Effector memory CD8-positive, alpha-beta T cell (primary cell): ENCODE measurements around the gene FAM170B.

Experiments used
- ATAC-seq: fragments of 150-1000 bp; cut with Tn5 transposase; replicated peaks from 2 replicates; pipeline ENCODE4 v1.10.0; 2021; ENCODE audit warnings: mild to moderate bottlenecking, moderate library complexity
- DNase-seq, 3 experiments: peaks; one replicate each; pipeline ENCODE4 v3.0.0; 2021
- H3K27ac Mint-ChIP-seq, 2 donors: one replicate each; pipeline ENCODE4 v1.8.0; 2022; ENCODE audit warnings: mild to moderate bottlenecking in 2 of 2, mixed read lengths in 2 of 2, moderate library complexity in 2 of 2
- H3K27me3 Mint-ChIP-seq, 2 donors: one replicate each; pipeline ENCODE4 v1.8.0; 2022; ENCODE audit warnings: mixed read lengths in 2 of 2
- H3K36me3 Mint-ChIP-seq: one replicate; pipeline ENCODE4 v1.8.0; 2022; ENCODE audit warnings: mild to moderate bottlenecking, moderate library complexity, mixed read lengths; ENCODE audit not compliant: insufficient read depth
- H3K4me1 Mint-ChIP-seq, 2 donors: one replicate each; pipeline ENCODE4 v1.8.0; 2022; ENCODE audit warnings: low read depth in 2 of 2, mixed read lengths in 2 of 2
- H3K4me3 Mint-ChIP-seq, 2 donors: one replicate each; pipeline ENCODE4 v1.8.0; 2022; ENCODE audit warnings: mild to moderate bottlenecking in 2 of 2, mixed read lengths in 2 of 2, moderate library complexity in 2 of 2
- H3K9me3 Mint-ChIP-seq, 2 donors: one replicate each; pipeline ENCODE4 v1.8.0; 2022; ENCODE audit warnings: mixed read lengths in 2 of 2

Gene FAM170B

GRCh38 chr10:49165821-49166483 lies 32.1 kb upstream of the FAM170B start:
- peaks cover 7% of the 10 kb centered on the region for H3K36me3 Mint-ChIP-seq

GRCh38 chr10:49165259-49165658 lies 31.4 kb upstream of the FAM170B start:
- Mint-ChIP-seq H3K27me3 (no peaks in the 10 kb centered on the region), H3K27ac (peak overlapping the region; percentile 13 to 52), H3K4me3 (no peak overlapping the region), H3K36me3 (peaks cover 8% of the 10 kb centered on the region), H3K4me1 (peaks cover 19 to 28% of the 10 kb centered on the region in 2 donors), H3K9me3 (no peaks in the 10 kb centered on the region)
- ATAC-seq (no peak), DNase-seq (no peak)

More at GRCh38 chr10:49165821-49166483, 32.1 kb upstream of the FAM170B start:
- DNase-seq (no peak), ATAC-seq (no peak)
- Mint-ChIP-seq H3K4me1 (peaks cover 22 to 31% of the 10 kb centered on the region in 2 donors), H3K27ac (peak overlapping the region; percentile 36 to 85), H3K9me3 (no peaks in the 10 kb centered on the region), H3K27me3 (no peaks in the 10 kb centered on the region), H3K4me3 (no peak overlapping the region)

DNA sequence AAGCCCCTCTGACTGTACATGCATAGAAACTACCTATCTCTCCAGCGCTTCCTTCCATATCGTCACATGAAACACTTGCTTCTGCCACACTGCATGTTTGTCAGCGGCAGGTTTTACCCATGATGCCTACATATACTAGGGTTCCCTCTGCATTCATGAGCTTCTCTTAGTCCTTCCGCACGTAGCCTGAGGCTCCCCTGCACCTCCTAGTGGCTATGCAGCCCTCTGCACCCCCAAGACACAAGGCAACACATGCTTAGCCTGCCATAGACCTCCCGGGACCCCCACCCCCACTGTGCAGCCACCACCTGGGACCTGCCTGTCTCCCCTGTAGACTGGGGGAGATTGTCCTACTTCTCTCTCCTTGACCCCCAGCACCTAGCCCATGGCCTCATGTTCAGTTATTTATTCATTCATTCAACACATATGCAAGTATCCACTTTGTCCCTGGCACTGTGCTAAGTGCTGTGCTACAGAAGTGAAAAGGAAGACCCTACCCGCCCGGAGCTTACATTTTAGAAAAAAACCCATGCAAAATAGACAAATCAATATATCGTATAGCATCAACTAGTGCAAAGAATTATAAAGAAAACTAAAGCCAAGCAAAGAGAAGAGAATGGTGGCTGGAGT lies 30.9 kb upstream of the FAM170B start:
- peak; percentile 12 to 25 (median 23) for DNase-seq
- no peaks in the 10 kb centered on the region for H3K9me3 Mint-ChIP-seq
- H3K27ac Mint-ChIP-seq, result peak overlapping the region; percentile 13 to 52
- ATAC-seq, result peak; percentile 74
- no peak overlapping the region for H3K4me3 Mint-ChIP-seq
- no peaks in the 10 kb centered on the region for H3K27me3 Mint-ChIP-seq
- H3K4me1 Mint-ChIP-seq, result peaks cover 18 to 28% of the 10 kb centered on the region in 2 donors
- peaks cover 8% of the 10 kb centered on the region for H3K36me3 Mint-ChIP-seq

DNA sequence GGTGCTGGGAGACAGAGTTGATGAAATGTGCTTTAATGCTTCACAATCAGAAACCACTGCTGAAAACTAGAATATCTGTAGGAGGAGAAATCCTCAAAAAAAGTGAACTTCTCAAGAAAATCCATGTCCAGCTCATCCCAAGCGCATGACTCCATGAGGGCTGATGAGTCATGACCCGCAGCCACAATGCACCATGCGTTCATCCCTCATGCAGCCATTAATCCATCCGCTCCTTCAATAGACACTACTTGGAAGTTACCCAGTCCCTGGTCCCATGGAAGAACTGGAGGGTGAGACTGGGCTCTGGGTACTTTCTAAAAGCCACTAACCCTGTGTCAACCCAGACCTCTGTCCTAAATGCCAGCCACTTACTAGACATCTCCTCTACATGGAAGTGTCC lies 29.9 kb upstream of the FAM170B start:
- H3K4me1 Mint-ChIP-seq, result peaks cover 15 to 28% of the 10 kb centered on the region in 2 donors
- no peaks in the 10 kb centered on the region for H3K9me3 Mint-ChIP-seq
- DNase-seq, result no peak

DNA sequence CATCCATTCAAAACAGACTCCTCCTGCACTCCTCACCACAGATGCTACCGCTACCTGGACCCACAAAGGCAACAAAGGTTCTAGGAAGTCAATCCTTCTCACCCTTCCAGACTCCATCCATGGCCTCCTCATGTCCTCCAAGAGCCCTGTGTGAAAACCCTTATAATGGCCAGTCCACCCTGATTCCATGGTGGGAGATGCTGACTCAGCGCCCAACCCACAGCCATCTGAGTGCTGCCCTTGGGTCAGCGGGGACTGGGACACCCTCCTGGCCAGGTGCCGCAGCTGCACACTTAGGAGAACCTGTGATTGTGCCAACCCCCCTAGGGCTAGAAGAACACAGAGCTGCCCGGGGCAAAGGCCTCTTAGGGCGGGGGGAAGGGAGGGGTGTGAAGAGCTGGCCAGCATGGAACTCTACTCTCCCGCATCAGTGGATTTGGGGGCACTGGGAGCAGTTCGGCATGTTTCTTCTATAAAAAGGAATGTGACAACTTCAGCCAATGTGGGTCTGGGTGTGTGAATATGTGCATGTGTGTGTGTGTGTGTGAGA lies 29.0 kb upstream of the FAM170B start:
- H3K36me3 Mint-ChIP-seq, result peaks cover 12% of the 10 kb centered on the region
- H3K9me3 Mint-ChIP-seq, result no peaks in the 10 kb centered on the region
- no peak overlapping the region for H3K27ac Mint-ChIP-seq
- H3K4me1 Mint-ChIP-seq, result peaks cover 15 to 23% of the 10 kb centered on the region in 2 donors
- DNase-seq (no peak), ATAC-seq (no peak)
- H3K27me3 Mint-ChIP-seq, result no peaks in the 10 kb centered on the region
- H3K4me3 Mint-ChIP-seq, result no peak overlapping the region

More for the DNA sequence above, 29.9 kb upstream of the FAM170B start:
- peak overlapping the region in 1 of 2 donors; percentile 52 for H3K27ac Mint-ChIP-seq
- no peak for ATAC-seq
- peaks cover 12% of the 10 kb centered on the region for H3K36me3 Mint-ChIP-seq
- no peak overlapping the region for H3K4me3 Mint-ChIP-seq
- no peaks in the 10 kb centered on the region for H3K27me3 Mint-ChIP-seq

GRCh38 chr10:49162063-49162462 lies 28.2 kb upstream of the FAM170B start:
- peaks cover 21 to 27% of the 10 kb centered on the region in 2 donors for H3K4me1 Mint-ChIP-seq
- H3K36me3 Mint-ChIP-seq, result peaks cover 12% of the 10 kb centered on the region
- no peaks in the 10 kb centered on the region for H3K9me3 Mint-ChIP-seq
- no peak overlapping the region for H3K4me3 Mint-ChIP-seq
- H3K27me3 Mint-ChIP-seq, result no peaks in the 10 kb centered on the region
- no peak overlapping the region for H3K27ac Mint-ChIP-seq
- DNase-seq (no peak), ATAC-seq (no peak)

DNA sequence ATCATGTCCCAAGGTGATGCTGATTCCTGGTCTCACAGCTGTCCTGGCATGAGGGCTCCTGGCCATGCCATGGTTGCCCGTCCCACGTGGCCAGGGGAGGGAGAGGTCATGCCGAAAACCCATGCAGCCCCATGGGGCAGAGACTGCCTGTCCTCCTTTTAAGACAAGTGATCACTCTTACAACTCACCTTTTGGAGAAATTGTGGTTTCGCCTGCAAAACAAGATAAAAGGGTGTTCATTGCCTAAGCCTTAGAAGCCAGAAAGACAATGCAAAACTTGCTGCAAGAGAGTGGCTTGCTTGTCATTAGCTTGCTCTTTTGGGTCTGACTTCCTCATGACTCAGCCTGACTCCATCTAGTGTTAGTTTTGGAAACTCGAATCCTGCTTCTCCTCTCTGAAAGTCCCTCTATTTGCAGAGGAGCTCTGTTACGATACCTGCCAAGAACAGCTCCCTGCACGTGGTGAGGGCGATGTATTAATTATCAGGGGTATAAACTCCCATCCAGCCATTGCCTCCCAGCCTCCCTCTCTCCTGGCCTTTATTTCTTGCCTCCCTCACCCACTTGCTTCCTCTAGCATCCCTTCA lies 27.7 kb upstream of the FAM170B start:
- H3K4me3 Mint-ChIP-seq, result no peak overlapping the region
- ATAC-seq (no peak), DNase-seq (no peak)
- H3K27me3 Mint-ChIP-seq, result no peaks in the 10 kb centered on the region
- H3K27ac Mint-ChIP-seq, result no peak overlapping the region
- H3K9me3 Mint-ChIP-seq, result no peaks in the 10 kb centered on the region
- peaks cover 12% of the 10 kb centered on the region for H3K36me3 Mint-ChIP-seq
- H3K4me1 Mint-ChIP-seq, result peaks cover 25 to 30% of the 10 kb centered on the region in 2 donors

GRCh38 chr10:49160814-49161213 lies 27.0 kb upstream of the FAM170B start:
- Mint-ChIP-seq H3K4me1 (peaks cover 26 to 28% of the 10 kb centered on the region in 2 donors), H3K36me3 (peaks cover 12% of the 10 kb centered on the region), H3K4me3 (no peak overlapping the region), H3K27ac (no peak overlapping the region), H3K27me3 (no peaks in the 10 kb centered on the region), H3K9me3 (no peaks in the 10 kb centered on the region)
- no peak for ATAC-seq
- no peak for DNase-seq

- no peak overlapping the region for H3K27ac Mint-ChIP-seq
- peaks cover 12% of the 10 kb centered on the region for H3K36me3 Mint-ChIP-seq
- H3K4me3 Mint-ChIP-seq, result no peak overlapping the region
- DNase-seq (no peak), ATAC-seq (no peak)
- peaks cover 26% of the 10 kb centered on the region in 2 donors for H3K4me1 Mint-ChIP-seq
- H3K9me3 Mint-ChIP-seq, result no peaks in the 10 kb centered on the region
- no peaks in the 10 kb centered on the region for H3K27me3 Mint-ChIP-seq
These were observed 26.3 kb upstream of the FAM170B start for GRCh38 chr10:49160110-49160509.

DNA sequence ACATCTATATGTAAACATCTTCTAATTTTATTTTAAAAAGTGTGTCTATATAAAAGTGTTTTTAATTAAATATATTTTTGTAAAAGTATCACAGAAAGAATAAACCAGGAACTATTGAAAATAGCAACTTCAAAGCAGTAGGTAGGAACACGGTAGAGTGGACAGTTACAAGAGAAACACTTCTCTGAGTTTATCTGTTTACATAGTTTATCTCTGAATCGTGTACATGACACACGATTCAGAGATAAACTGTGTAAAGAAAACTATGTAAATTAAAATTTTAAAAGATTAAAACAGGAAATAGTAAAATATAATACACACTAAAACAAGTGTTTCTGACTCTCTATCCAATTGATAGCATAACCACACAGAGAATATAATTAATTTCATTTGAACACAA lies 25.1 kb upstream of the FAM170B start:
- no peaks in the 10 kb centered on the region for H3K27me3 Mint-ChIP-seq
- ATAC-seq (no peak), DNase-seq (no peak)
- peaks cover 9% of the 10 kb centered on the region for H3K36me3 Mint-ChIP-seq
- H3K9me3 Mint-ChIP-seq, result no peaks in the 10 kb centered on the region
- no peak overlapping the region for H3K4me3 Mint-ChIP-seq
- peaks cover 15 to 16% of the 10 kb centered on the region in 2 donors for H3K4me1 Mint-ChIP-seq
- H3K27ac Mint-ChIP-seq, result no peak overlapping the region

DNA sequence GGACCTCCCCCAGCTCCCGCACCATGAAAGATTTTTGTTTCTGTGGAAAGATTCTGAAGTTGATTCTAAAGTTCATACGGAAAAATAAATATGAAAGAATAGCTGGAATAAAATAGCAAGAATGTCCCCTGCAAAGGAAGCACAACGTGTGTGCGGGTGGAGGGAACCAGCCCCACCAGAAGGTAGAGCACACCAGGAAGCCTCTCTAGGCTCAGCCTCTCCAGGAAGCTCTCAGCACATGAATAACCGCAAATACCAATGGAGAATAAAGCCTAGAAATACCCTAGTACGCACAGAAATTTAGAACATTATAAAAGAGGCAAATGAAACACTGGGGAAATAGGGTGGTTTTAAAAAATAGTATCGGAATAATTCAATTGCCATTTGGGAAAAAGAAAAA lies 24.6 kb upstream of the FAM170B start:
- ATAC-seq, result no peak
- no peak for DNase-seq
- no peaks in the 10 kb centered on the region for H3K9me3 Mint-ChIP-seq
- H3K4me1 Mint-ChIP-seq, result peaks cover 15 to 16% of the 10 kb centered on the region in 2 donors
- no peak overlapping the region for H3K4me3 Mint-ChIP-seq
- H3K27ac Mint-ChIP-seq, result no peak overlapping the region
- H3K27me3 Mint-ChIP-seq, result peaks cover 0 to 3% of the 10 kb centered on the region in 2 donors
- peaks cover 9% of the 10 kb centered on the region for H3K36me3 Mint-ChIP-seq

GRCh38 chr10:49157229-49157628 lies 23.4 kb upstream of the FAM170B start:
- H3K9me3 Mint-ChIP-seq, result no peaks in the 10 kb centered on the region
- H3K4me1 Mint-ChIP-seq, result peaks cover 15 to 16% of the 10 kb centered on the region in 2 donors
- ATAC-seq, result peak; percentile 74
- peaks cover 0 to 11% of the 10 kb centered on the region in 2 donors for H3K27me3 Mint-ChIP-seq
- H3K27ac Mint-ChIP-seq, result peak overlapping the region in 1 of 2 donors; percentile 21
- H3K4me3 Mint-ChIP-seq, result peak overlapping the region in 1 of 2 donors; percentile 19
- DNase-seq, result no peak
- peaks cover 9% of the 10 kb centered on the region for H3K36me3 Mint-ChIP-seq

- no peak overlapping the region for H3K27ac Mint-ChIP-seq
- ATAC-seq (no peak), DNase-seq (no peak)
- peaks cover 18 to 24% of the 10 kb centered on the region in 2 donors for H3K4me1 Mint-ChIP-seq
- no peaks in the 10 kb centered on the region for H3K9me3 Mint-ChIP-seq
- H3K36me3 Mint-ChIP-seq, result peaks cover 4% of the 10 kb centered on the region
- H3K4me3 Mint-ChIP-seq, result no peak overlapping the region
- H3K27me3 Mint-ChIP-seq, result peaks cover 0 to 19% of the 10 kb centered on the region in 2 donors
These were observed 20.8 kb upstream of the FAM170B start for GRCh38 chr10:49154641-49155040.
